Colon (tissue), 2 donors: ENCODE results near the gene ZNF800.
A peak's percentile ranks its signal among the peaks of the same experiment; 100 is the strongest.

Experiments
- FAIRE-seq: peaks from 2 replicates; lab custom pipeline; 2012; peaks lifted over from hg19 to GRCh38; lab: Jason Lieb, UNC
- donor health status: control.
- donor health status: control.

Gene ZNF800

DNA sequence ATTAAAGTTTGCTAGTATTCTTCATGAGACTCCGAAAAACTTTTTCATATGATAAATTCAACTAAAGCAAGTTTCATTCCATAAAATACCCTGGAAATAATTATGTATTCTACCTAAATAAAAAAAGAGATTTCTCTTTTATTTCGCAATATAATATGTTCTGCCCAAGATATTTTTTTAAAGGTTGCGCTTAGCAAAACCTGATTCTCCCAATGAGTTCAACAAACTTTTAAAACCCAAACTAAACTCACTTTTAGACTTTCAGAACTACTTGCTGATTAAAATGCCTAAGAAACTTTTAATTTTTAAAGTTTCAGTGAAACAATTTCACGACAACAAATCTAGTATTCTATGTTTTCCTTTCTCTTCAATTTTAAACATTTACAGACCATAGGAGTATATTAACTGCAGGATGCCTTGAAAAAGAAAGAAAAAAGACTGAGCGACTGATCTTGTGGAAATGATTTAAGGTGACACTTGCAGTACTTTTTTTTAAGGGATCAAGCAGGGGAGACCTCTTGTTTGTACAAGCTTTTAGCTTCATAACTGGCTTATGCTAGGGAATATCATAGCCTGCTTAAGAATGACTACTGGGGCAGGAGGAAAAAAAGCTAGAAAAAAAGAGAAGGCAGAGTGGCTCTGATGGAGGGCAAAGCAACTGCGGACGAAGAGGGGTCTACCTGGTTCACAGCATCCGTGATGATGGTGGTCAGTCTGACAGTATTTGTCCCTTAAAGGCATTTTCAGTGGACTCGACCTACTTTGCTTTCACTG is 1.5 kb downstream of the ZNF800 start:
- FAIRE-seq = no peak

GRCh38 chr7:127390186-127390816 is 2.2 kb downstream of the ZNF800 start:
- FAIRE-seq = no peak

DNA sequence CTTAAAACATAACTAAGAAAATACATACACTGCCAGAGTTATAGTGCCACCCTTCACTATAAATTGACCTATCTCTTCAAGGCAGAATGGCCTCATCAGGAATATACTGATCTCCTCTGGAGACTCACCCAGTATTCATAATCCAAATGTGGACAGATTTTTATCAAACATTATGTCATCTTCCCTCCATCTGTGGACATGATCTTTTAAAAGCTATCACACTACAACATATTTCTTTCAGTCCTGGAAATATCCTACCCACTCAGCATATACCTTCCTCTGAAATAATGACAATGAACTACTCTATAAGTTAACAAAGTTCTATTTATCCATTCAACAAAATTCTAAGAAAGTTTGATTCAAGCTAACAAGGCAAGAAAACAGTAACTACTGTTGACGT is 3.2 kb downstream of the ZNF800 start:
- FAIRE-seq = no peak

DNA sequence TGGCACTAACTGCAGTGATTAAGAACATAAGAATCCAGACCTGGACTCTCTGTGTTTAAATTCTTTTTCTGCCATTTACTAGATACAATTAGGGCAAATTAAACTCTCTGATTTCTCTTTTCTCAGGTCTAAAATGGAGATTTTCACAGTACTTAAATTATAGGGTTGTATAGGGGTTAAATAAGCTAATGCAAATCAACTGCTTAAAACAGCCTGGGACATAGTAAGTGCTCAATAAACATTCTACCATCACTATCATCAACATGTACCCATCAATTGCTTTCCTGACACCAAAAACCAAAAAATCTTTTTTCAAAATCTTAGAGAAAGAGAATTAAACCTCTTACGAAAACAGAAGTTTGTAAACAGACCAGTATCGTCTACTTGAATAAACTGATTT is 4.5 kb downstream of the ZNF800 start:
- no peak for FAIRE-seq

GRCh38 chr7:127383123-127383835 is 9.2 kb downstream of the ZNF800 start:
- FAIRE-seq = no peak

GRCh38 chr7:127382301-127383085 is 10.0 kb downstream of the ZNF800 start:
- FAIRE-seq = no peak

- no peak for FAIRE-seq
Measured at GRCh38 chr7:127380479-127380878, 12.0 kb downstream of the ZNF800 start.

GRCh38 chr7:127379642-127380041 is 12.9 kb downstream of the ZNF800 start:
- no peak for FAIRE-seq

DNA sequence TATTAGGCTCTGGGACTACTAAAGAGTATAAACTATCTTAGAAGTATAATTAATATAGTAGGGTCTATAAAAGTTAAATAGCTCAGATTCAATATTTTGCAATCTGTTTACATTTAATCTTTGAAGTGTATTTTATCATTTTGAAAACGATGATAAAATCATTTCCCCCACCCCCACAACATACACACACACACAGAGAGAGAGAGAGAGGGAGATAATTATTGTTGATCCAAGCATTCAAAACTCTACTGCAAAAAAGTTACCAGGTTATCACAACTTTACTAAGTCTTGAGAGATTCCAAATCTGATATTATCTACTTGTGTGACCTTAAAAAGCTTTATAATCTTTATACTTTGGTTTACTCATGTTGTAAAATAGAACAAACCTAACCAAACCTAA is 14.0 kb downstream of the ZNF800 start:
- FAIRE-seq = no peak

DNA sequence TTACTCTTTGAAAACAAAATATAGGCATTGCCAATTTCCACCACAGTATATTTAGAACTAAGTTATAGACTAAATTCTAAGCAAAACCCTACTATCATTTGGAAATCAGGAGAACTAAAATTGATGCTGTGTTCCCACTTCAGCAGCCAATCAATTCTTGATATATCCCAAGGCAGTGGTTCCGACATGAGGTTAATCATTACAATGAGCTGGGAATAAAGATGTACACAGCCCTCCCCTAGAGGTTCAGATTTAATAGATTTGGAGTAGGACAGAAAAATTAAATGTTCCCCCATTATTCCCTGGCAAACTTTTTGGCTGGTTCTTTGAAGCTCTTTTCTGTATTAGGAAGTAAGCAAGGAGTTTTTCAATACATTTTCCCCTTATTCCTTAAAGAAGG is 15.1 kb downstream of the ZNF800 start:
- no peak for FAIRE-seq

DNA sequence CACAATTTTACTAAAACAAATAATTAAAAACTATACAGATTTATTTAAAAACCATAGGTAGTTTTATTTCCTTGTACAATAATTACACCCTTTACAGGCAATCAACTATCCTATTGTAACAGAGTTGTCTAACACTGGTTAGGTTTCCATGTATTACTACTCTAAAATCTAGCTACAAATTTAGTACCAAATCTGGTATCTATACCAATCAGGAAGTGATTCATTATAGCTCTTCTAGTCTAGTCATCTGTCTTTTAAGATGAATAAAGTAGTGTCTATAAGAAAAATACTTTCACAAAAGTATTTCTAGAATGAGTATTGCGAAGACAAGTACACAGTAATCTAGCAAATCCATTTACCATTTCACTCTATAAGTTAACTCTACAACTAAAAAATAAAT is 16.9 kb downstream of the ZNF800 start:
- FAIRE-seq = peak; percentile 85

- no peak for FAIRE-seq
Measured at GRCh38 chr7:127367679-127368078, 24.8 kb downstream of the ZNF800 start.

DNA sequence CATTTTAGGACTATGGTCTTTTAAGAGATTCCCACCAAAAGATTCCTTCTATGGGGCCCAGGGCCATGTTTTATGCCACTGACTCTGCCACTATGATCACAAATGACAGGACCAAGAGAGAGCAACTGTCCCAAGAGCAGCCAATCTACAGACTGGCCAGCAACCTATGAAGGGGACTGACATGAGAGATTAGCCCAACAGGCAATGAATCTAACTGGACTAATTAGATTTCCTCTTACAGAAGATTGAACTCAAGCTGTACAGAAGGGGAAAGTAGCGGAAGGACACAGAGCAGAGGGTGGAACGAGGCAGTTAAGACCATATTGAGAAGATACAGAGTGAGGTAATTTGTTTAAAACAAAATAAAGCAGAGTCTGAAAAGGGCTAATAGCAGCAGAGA is 25.8 kb downstream of the ZNF800 start:
- no peak for FAIRE-seq

- no peak for FAIRE-seq
Measured at GRCh38 chr7:127365957-127366315, 26.6 kb downstream of the ZNF800 start.

DNA sequence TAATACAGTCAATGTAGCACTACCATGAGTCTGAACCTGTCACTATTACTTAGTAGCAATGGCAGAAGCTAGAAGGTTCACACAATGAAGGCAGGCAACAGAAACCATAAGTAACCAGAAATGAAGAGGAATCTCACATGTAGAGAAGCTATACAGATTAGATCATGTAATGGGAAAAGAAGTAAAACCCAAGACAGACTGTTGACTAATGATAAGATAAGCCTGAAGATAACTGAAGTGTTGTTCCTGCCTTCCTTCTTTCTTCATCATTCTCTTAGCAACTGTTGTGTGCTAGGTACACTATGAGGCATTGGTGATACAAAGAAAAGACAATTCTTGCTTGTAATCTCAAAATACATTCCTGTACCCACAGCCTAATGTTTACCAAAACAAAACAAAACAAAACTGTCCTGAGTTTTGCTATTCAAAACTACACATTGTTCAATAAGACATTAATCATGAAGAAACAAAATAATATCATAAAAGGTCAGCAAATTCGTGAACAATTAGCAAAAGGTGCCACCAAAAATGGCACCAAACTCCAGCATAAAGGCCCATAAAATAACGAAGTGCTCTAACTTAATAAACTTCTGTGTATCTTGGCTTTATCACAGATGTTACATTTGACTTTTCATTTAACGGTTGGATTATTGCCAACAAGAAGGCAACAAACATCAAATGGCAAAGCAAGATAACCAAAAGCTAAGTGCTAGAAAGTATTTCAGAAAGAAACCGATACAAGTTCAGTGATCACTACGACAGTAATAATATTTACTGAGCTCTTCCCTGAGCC is 27.1 kb downstream of the ZNF800 start:
- no peak for FAIRE-seq

GRCh38 chr7:127362364-127363027 is 30.0 kb downstream of the ZNF800 start:
- FAIRE-seq = no peak

DNA sequence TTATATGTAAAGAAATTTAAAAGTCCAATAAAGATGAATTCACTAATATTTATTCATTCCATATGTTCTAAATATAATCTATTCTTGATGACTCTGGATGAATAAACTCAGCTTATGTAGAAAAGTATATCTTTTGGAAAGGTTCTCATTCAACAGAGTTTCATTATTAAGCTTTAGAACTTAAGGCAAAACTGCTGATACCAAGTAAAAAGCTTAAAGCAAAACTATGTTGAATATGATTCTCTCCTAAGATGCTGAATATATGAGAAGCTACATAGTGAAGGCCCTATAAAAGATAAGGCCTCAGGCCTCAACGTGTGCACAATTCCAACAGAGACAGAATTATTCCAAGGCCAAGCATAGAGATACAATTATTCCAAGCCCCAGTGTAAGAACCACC is 30.8 kb downstream of the ZNF800 start:
- FAIRE-seq = no peak

- no peak for FAIRE-seq
Measured at GRCh38 chr7:127359011-127359410, 33.5 kb downstream of the ZNF800 start.

- no peak for FAIRE-seq
Measured at GRCh38 chr7:127353897-127354296, 38.6 kb downstream of the ZNF800 start.

GRCh38 chr7:127350586-127350985 is 41.9 kb downstream of the ZNF800 start:
- no peak for FAIRE-seq

DNA sequence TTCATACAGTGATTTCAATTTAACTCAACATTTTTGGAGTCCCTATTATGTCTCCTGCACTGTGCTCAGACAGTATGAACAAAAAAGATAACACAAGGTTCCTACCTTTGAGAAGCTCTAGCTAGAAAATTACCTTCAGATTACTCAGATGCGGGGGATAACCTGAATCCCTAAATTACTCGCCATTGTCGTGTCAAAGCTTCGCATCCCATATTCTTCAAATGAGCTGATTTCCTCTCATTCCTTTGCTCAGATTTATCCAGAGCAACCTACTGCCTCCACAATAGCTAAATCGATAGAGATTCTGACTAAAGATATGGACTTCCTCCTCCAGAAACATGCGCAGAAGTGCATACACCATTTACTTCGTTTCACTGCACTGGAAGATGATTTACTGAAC is 42.6 kb downstream of the ZNF800 start:
- no peak for FAIRE-seq
